NB4 (cell line): Measurements from ENCODE around the gene HINT2.

ENCODE experiments used
- DNase-seq: peaks from one replicate; pipeline ENCODE4 v3.0.0; 2010; ENCODE audit warnings: low read depth
- H3K4me3 ChIP-seq: one replicate; pipeline ENCODE4 v1.5.1; 2011; ENCODE audit warnings: mild to moderate bottlenecking, low read depth, low read length, moderate library complexity
- MYC ChIP-seq: IDR thresholded peaks from 2 replicates; pipeline ENCODE4 v1.6.1; 2011; ENCODE audit warnings: low read depth, low read length
- POLR2A ChIP-seq: IDR thresholded peaks from 2 replicates; pipeline ENCODE4 v1.6.1; 2011; ENCODE audit warnings: mild to moderate bottlenecking; ENCODE audit not compliant: insufficient read length; ENCODE audit errors: extremely low read depth
- TF ChIP-seq, protein P1 (sequence below): IDR thresholded peaks from 2 replicates; pipeline ENCODE4 v1.6.1; 2011; ENCODE audit warnings: low read depth, low read length
- TF ChIP-seq, protein P2 (sequence below): IDR thresholded peaks from one replicate; pipeline ENCODE4 v1.5.1; 2012; ENCODE audit warnings: low read depth, low read length

HINT2 gene

DNA sequence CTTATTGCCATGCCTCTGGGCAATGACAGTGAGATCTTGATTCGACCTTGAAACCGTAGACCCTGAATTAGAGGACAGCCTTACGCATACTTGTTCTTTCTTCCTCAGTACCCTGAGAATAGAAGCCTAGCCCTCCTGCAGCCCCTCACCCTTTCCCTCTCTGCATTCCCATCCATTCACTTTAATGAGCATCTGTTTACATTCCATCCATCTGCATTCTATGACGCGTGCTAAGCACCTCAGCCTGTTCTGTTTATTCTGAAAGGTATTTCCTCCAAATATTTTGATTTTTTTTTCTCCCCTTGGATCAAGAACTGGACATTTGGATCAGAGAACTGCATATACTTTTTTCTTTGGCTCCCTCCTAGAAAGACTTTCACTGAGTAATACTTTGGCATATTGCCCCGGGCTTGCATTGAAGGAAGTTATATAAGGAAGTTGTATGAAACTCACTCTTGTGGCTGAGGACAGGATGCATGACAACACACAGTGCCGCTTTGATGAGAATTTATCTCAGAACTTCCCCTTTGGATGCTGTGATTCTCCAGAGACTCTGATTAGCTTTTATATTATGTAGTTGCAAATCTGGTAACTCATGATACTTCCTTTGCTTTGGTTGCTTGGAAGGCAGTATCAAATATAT is 29.9 kb upstream of the HINT2 start:
- DNase-seq, result peak; percentile 86
- TF ChIP-seq MYC (no peak), POLR2A (no peak)
- TF ChIP-seq, protein P1, sequence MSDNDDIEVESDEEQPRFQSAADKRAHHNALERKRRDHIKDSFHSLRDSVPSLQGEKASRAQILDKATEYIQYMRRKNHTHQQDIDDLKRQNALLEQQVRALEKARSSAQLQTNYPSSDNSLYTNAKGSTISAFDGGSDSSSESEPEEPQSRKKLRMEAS, result no peak
- TF ChIP-seq, protein P2, sequence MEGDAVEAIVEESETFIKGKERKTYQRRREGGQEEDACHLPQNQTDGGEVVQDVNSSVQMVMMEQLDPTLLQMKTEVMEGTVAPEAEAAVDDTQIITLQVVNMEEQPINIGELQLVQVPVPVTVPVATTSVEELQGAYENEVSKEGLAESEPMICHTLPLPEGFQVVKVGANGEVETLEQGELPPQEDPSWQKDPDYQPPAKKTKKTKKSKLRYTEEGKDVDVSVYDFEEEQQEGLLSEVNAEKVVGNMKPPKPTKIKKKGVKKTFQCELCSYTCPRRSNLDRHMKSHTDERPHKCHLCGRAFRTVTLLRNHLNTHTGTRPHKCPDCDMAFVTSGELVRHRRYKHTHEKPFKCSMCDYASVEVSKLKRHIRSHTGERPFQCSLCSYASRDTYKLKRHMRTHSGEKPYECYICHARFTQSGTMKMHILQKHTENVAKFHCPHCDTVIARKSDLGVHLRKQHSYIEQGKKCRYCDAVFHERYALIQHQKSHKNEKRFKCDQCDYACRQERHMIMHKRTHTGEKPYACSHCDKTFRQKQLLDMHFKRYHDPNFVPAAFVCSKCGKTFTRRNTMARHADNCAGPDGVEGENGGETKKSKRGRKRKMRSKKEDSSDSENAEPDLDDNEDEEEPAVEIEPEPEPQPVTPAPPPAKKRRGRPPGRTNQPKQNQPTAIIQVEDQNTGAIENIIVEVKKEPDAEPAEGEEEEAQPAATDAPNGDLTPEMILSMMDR, result no peak
- H3K4me3 ChIP-seq, result no peak overlapping the region

DNA sequence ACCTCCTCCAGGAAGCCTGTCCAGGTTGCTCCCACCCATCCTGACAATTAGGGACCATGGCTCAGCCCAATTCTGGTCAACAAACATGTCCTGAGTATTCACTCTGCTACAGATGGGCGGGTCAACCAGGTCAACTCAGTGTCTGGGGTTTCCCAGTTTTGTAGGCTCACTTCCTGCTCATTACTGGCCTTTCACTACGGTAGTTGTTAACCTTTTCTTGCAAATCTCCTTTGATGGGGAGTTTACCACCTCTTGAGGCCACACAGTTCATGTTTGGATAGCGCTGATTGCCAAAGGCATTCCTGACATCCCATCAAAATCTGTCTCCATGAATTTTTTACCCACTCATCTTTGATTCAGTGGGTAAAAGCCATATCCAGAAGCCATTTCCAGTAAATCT is 28.0 kb upstream of the HINT2 start:
- no peak for TF ChIP-seq POLR2A
- no peak for TF ChIP-seq MYC
- TF ChIP-seq, protein P1, result no peak
- TF ChIP-seq, protein P2, result no peak

DNA sequence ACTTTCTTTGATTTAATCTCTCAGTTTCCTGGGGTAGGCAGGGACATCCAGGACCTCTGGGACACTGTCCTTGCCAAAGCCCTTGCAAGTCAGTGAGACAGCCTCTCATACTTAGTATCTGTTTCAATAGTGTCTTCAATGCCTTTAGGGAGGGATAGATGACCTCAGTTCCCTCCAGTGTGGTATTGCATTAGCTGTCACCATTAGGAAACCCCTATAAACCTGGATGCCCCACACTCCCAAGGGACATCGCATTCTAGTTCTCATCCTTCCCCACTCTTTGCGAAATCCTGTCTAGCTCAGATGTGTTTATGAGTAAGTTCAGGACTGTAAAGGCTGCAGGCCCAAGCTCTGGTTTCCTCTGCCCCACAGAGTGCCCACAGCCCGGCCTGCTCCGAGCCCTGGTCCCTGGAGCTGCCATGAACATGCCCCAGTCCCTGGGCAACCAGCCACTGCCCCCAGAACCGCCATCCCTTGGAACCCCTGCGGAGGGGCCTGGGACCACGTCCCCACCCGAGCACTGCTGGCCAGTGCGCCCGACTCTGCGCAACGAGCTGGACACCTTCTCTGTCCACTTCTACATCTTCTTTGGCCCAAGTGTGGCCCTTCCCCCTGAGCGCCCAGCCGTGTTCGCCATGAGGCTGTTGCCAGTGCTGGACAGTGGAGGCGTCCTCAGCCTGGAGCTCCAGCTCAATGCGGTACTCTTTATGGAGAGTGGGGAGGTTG is 27.3 kb upstream of the HINT2 start:
- no peak overlapping the region for H3K4me3 ChIP-seq
- DNase-seq, result peak; percentile 94
- no peak for TF ChIP-seq MYC
- TF ChIP-seq, protein P1, result no peak
- TF ChIP-seq, protein P2, result no peak

More for the DNA sequence above, 28.0 kb upstream of the HINT2 start:
- DNase-seq, result no peak
- H3K4me3 ChIP-seq, result no peak overlapping the region

DNA sequence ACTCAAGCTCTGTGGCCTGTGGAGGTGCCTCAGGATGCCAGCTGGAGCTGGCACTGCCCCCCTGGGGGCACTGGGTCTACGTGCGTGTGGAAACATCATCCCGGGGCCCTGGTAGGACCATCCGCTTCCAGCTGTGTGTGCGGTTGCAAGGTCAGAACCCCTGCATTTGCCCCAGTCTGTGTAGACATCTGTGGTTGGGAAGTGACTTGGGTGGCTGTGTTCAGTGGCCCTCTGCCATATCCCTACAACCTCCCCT is 26.7 kb upstream of the HINT2 start:
- DNase-seq, result no peak
- TF ChIP-seq POLR2A, result no peak
- TF ChIP-seq, protein P2, result no peak
- TF ChIP-seq MYC, result no peak
- no peak overlapping the region for H3K4me3 ChIP-seq

DNA sequence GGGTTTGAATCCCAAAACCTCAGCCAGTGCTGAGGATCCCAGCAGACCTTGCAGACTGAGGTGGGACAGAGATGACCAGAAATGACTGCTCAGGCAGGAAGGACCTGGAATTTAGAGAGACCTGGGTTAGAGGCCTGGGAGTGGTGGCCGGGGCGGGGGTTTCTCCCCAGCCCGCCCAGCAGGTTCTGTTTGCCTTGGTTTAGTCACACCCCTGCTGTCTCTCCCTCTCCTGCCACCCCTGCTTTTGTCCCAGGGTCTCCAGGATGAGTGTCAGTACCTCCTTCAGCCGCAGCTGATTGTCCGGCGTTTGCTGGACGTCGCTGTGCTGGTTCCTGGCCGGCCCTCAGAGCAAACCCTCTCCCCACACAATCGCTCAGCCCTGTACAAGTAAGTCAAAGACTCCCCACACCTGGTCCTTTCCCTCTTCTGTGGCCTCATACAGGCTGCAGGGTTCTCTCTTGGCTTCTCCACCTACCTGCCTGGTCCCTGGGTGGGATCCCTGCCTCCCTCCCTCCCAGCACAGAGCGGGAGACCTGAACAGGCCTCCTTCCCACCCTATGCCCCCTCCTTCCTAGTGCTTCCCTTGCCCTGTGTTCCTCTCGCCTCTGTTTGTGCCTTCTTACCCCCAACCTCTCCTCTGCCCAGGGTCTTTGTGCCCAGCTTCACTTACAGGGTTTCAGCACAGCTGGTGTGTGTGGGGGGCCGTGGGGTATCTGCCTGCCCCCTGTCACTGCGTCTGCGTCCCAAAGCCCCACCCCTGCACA is 26.2 kb upstream of the HINT2 start:
- no peak overlapping the region for H3K4me3 ChIP-seq
- no peak for DNase-seq
- TF ChIP-seq, protein P1, result no peak
- TF ChIP-seq, protein P2, result no peak
- no peak for TF ChIP-seq MYC
